Hepatocyte (in vitro differentiated cells): Measurements from ENCODE around the gene EDEM2. TPM values are rescaled to one million over a fixed set of nuclear protein-coding genes. Genes with fewer than 3 reads are reported as not detected.
"Not testable (repeated sequence)": the region's sequence is repeated elsewhere in the genome, so short reads cannot be mapped to it uniquely, and the experiment has no call there.

Experiments used
- DNase-seq: peaks from one replicate; pipeline ENCODE4 v3.0.0-alpha.2; 2016; ENCODE audit warnings: low spot score
- H2AFZ ChIP-seq: fragments of 200-600 bp; sonication (generic); 2 replicates; pipeline ENCODE4 v1.6.0; 2016; ENCODE audit warnings: antibody characterized with exemption, mild to moderate bottlenecking
- H3K27ac ChIP-seq: fragments of 200-600 bp; sonication (generic); 2 replicates; pipeline ENCODE4 v1.5.1; 2016; ENCODE audit warnings: mild to moderate bottlenecking
- H3K27me3 ChIP-seq: fragments of 200-600 bp; sonication (generic); 2 replicates; pipeline ENCODE4 v1.6.1; 2016
- H3K36me3 ChIP-seq: fragments of 200-600 bp; sonication (generic); replicated peaks from 2 replicates; pipeline ENCODE4 v1.5.1; 2016; ENCODE audit warnings: low read depth; ENCODE audit not compliant: insufficient read depth
- H3K4me1 ChIP-seq: fragments of 200-600 bp; sonication (generic); 2 replicates; pipeline ENCODE4 v1.5.1; 2016; ENCODE audit warnings: mild to moderate bottlenecking, moderate library complexity; ENCODE audit not compliant: insufficient read depth
- H3K4me2 ChIP-seq: fragments of 200-600 bp; sonication (generic); 2 replicates; pipeline ENCODE4 v1.6.0; 2016
- H3K4me3 ChIP-seq: fragments of 200-600 bp; sonication (generic); 2 replicates; pipeline ENCODE4 v1.5.1; 2016; ENCODE audit warnings: mild to moderate bottlenecking
- H3K79me2 ChIP-seq: fragments of 200-600 bp; sonication (generic); 2 replicates; pipeline ENCODE4 v1.6.0; 2017; ENCODE audit warnings: mild to moderate bottlenecking
- H3K9me2 ChIP-seq: fragments of 200-600 bp; sonication (generic); replicated peaks from 2 replicates; pipeline ENCODE4 v1.6.0; 2017; ENCODE audit warnings: mild to moderate bottlenecking; ENCODE audit not compliant: insufficient read depth
- H3K9me3 ChIP-seq: fragments of 200-600 bp; sonication (generic); 2 replicates; pipeline ENCODE4 v1.5.1; 2016; ENCODE audit warnings: low read depth, mild to moderate bottlenecking
- H4K20me1 ChIP-seq: fragments of 200-600 bp; sonication (generic); 2 replicates; pipeline ENCODE4 v1.6.0; 2016; ENCODE audit warnings: mild to moderate bottlenecking; ENCODE audit not compliant: insufficient read depth, poor library complexity, severe bottlenecking
- EZH2 ChIP-seq: fragments of 200-600 bp; sonication (generic); IDR thresholded peaks from 2 replicates; pipeline ENCODE4 v1.6.1; 2016; ENCODE audit warnings: antibody characterized with exemption, mild to moderate bottlenecking, borderline replicate concordance
- EZH2phosphoT487 ChIP-seq: fragments of 200-600 bp; sonication (generic); IDR thresholded peaks from one replicate; pipeline ENCODE4 v1.6.1; 2018; ENCODE audit warnings: antibody characterized with exemption, mild to moderate bottlenecking, low read depth, moderate library complexity; ENCODE audit not compliant: unreplicated experiment, severe bottlenecking
- WGBS: methylation state at CpG from one replicate; pipeline ENCODE4 v1.1.6; 2016; ENCODE audit warnings: low lambda C conversion rate; ENCODE audit errors: missing lambda C conversion rate; 5-methylcytosine and 5-hydroxymethylcytosine counted together
- polyA plus RNA-seq: library from polyadenylated mRNA; unstranded; fragments of >200 nt; fragmentation: Nextera tagmentation; extraction: Ambion mirVana; gene quantifications from 2 replicates; pipeline ENCODE4 v1.2.1, GENCODE V29; 2016
- total RNA-seq: library from RNA; depleted of rRNA; stranded (reverse); fragments of >200 nt; gene quantifications from 2 replicates; pipeline ENCODE4 v1.2.3, GENCODE V29; 2014
- TF ChIP-seq, protein P1 (sequence below): fragments of 200-600 bp; sonication (generic); IDR thresholded peaks from 2 replicates; pipeline ENCODE4 v1.5.1; 2016; ENCODE audit warnings: antibody characterized with exemption, mild to moderate bottlenecking; ENCODE audit not compliant: poor library complexity

EDEM2 gene
- total and polyA plus RNA-seq, 2 experiments from 2014 or later = 24.7 to 40.8 TPM

DNA sequence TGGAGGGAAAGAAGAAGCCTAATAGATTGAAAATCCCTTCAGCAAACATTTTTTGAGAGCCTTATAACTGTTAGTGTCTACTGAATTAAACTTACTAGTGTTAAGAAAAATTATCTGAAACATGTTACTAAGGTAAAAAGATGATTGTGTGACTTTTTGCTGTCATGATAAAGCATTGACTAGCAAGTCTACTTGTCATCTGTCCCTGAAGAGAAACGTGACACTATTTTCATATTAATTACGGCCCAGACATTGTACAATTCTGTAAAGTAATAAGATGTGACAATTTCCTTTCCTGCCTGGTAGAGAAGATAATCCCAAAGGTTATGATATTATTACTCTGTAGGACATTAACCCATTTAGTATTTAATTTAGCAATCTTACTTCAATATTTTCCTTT lies 8.8 kb upstream of the EDEM2 start:
- 84% methylated on average over 2 of the region's 2 CpGs for WGBS
- no peaks in the 10 kb centered on the region for H4K20me1 ChIP-seq
- no peak overlapping the region for H2AFZ ChIP-seq
- H3K4me2 ChIP-seq = no peak overlapping the region
- H3K4me1 ChIP-seq = no peaks in the 10 kb centered on the region
- H3K9me3 ChIP-seq = no peaks in the 10 kb centered on the region
- H3K36me3 ChIP-seq = no peaks in the 10 kb centered on the region
- no peaks in the 10 kb centered on the region for H3K9me2 ChIP-seq
- no peak overlapping the region for H3K4me3 ChIP-seq
- DNase-seq = no peak
- H3K27me3 ChIP-seq = no peaks in the 10 kb centered on the region
- H3K79me2 ChIP-seq = no peaks in the 10 kb centered on the region
- no peak for TF ChIP-seq EZH2
- TF ChIP-seq, protein P1, sequence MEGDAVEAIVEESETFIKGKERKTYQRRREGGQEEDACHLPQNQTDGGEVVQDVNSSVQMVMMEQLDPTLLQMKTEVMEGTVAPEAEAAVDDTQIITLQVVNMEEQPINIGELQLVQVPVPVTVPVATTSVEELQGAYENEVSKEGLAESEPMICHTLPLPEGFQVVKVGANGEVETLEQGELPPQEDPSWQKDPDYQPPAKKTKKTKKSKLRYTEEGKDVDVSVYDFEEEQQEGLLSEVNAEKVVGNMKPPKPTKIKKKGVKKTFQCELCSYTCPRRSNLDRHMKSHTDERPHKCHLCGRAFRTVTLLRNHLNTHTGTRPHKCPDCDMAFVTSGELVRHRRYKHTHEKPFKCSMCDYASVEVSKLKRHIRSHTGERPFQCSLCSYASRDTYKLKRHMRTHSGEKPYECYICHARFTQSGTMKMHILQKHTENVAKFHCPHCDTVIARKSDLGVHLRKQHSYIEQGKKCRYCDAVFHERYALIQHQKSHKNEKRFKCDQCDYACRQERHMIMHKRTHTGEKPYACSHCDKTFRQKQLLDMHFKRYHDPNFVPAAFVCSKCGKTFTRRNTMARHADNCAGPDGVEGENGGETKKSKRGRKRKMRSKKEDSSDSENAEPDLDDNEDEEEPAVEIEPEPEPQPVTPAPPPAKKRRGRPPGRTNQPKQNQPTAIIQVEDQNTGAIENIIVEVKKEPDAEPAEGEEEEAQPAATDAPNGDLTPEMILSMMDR = no peak
- TF ChIP-seq EZH2phosphoT487 = no peak
- no peak overlapping the region for H3K27ac ChIP-seq

DNA sequence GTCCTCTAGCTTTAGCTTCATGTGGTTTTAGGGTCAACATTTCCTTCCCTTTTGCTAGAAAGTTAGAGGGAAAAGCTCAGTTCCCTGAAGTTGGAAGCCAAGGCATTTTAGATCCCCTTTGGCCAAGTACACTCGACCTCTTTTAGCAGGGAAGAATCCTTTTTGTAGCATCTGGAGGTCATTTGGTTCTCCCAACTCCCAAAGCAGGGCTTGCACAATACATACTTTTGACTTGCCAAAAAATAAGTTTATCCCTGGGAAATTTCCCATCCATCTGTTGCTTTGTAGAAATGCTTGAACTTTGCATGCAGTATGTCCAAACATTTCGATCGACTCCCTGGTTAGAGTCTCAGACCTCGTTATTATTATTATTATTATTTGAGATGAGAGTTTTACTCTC lies 4.6 kb upstream of the EDEM2 start:
- TF ChIP-seq EZH2phosphoT487 = no peak
- TF ChIP-seq, protein P1 = no peak
- TF ChIP-seq EZH2 = no peak
- DNase-seq = no peak
- H3K4me1 ChIP-seq = peaks cover 5% of the 10 kb centered on the region
- no peaks in the 10 kb centered on the region for H3K27me3 ChIP-seq
- H3K4me3 ChIP-seq = no peak overlapping the region
- H3K9me3 ChIP-seq = no peaks in the 10 kb centered on the region
- H2AFZ ChIP-seq = no peak overlapping the region
- H3K27ac ChIP-seq = no peak overlapping the region
- no peaks in the 10 kb centered on the region for H4K20me1 ChIP-seq
- H3K36me3 ChIP-seq = no peaks in the 10 kb centered on the region
- H3K4me2 ChIP-seq = no peak overlapping the region
- H3K79me2 ChIP-seq = no peaks in the 10 kb centered on the region
- no peaks in the 10 kb centered on the region for H3K9me2 ChIP-seq
- 86% methylated on average over 4 of the region's 4 CpGs for WGBS

DNA sequence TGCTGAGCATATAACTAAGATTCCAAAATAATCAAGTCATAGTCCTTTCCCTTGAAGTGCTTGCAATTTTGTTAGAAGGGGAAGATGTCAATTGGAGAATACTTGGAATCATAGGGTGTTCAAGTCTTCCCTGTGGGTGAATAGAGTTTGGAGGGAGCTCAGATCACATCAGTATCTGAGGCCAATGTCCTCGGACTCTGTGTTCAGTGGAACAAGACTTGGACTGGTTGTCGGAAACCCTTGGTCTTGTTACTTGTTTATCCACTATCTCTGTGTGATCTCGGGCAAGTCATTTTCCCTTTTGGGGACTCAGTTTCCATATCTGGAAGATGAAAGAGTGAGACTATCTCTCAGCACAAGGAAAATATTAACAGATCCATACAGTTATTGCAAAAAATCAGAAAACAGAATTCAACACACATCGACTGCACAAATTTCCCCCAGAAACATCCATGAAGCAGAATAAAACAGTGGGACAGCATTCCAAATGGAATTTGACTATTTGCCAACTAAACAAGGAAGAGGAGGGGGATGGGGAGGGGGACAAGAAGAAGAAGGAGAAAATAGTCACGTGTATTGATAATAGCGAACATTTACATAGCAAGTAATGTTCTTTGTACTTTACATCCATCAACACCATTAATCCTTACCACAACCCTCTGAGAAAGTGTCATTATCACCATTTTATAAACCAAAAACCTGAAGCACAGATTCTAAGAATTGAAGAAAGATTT lies 3.9 kb upstream of the EDEM2 start:
- H3K9me3 ChIP-seq = no peaks in the 10 kb centered on the region
- 83% methylated on average over 6 of the region's 6 CpGs for WGBS
- DNase-seq = no peak

DNA sequence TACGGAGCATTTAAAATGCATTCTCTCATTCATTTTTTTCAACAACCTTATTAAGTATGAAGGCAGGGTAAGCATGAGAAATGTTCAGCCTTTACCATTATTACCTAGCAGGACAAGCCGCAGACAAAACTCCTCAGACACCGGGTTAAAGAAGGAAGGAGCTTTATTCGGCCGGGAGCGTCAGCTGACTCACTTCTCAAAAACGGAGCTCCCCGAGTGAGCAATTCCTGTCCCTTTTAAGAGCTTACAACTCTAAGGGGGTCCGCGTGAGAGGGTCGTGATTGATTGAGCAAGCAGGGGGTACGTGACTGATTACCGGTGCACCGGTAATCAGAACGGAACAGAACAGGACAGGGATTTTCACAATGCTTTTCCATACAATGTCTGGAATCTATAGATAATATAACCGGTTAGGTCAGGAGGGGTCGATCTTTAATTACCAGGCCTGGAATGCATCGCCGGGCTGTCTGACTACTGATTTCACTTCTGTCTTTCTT lies 487 bp upstream of the EDEM2 start:
- 1% methylated on average over 19 of the region's 19 CpGs for WGBS
- H3K4me1 ChIP-seq, H4K20me1 ChIP-seq, H3K36me3 ChIP-seq, H3K9me2 ChIP-seq, H3K9me3 ChIP-seq, H3K79me2 ChIP-seq, H3K27me3 ChIP-seq: not testable (repeated sequence)
- Histone ChIP-seq H3K4me2 (peak overlapping the region; percentile 95), H2AFZ (peak overlapping the region; percentile 92), H3K27ac (peak overlapping the region; percentile 76), H3K4me3 (peak overlapping the region; percentile 27)
- DNase-seq = peak; percentile 37

More for the DNA sequence above, 3.9 kb upstream of the EDEM2 start:
- no peak overlapping the region for H2AFZ ChIP-seq
- H3K4me1 ChIP-seq = peaks cover 5% of the 10 kb centered on the region
- H3K4me3 ChIP-seq = no peak overlapping the region
- H3K27me3 ChIP-seq = no peaks in the 10 kb centered on the region
- TF ChIP-seq, protein P1 = no peak
- TF ChIP-seq EZH2 (no peak), EZH2phosphoT487 (no peak)
- no peaks in the 10 kb centered on the region for H3K9me2 ChIP-seq
- no peaks in the 10 kb centered on the region for H3K36me3 ChIP-seq
- no peaks in the 10 kb centered on the region for H4K20me1 ChIP-seq
- H3K79me2 ChIP-seq = no peaks in the 10 kb centered on the region
- H3K4me2 ChIP-seq = no peak overlapping the region
- no peak overlapping the region for H3K27ac ChIP-seq
